Neural crest cell (in vitro differentiated cells): ENCODE measurements around the gene KISS1R. TPM values are rescaled to one million over a fixed set of nuclear protein-coding genes. Genes with fewer than 3 reads are reported as not detected.

Experiments used
- DNase-seq: peaks from one replicate; pipeline ENCODE4 v3.0.0; 2021; ENCODE audit warnings: low read depth, mixed read lengths, low spot score
- H3K27ac Mint-ChIP-seq: one replicate; pipeline ENCODE4 v1.8.0; 2021; ENCODE audit warnings: mild to moderate bottlenecking, mixed read lengths; ENCODE audit not compliant: unreplicated experiment
- H3K27me3 Mint-ChIP-seq: 2 replicates; pipeline ENCODE4 v1.8.0; 2021; ENCODE audit warnings: low read depth, mild to moderate bottlenecking, mixed read lengths
- H3K36me3 Mint-ChIP-seq: 2 replicates; pipeline ENCODE4 v1.8.0; 2021; ENCODE audit warnings: low read depth, mild to moderate bottlenecking, mixed read lengths
- H3K4me1 Mint-ChIP-seq: 2 replicates; pipeline ENCODE4 v1.8.0; 2021; ENCODE audit warnings: mixed read lengths
- H3K4me3 Mint-ChIP-seq: one replicate; pipeline ENCODE4 v1.8.0; 2021; ENCODE audit warnings: mild to moderate bottlenecking, mixed read lengths
- H3K9me3 Mint-ChIP-seq: 2 replicates; pipeline ENCODE4 v1.8.0; 2021; ENCODE audit warnings: mixed read lengths
- total RNA-seq: library from RNA; stranded (reverse); gene quantifications from 2 replicates; pipeline ENCODE4 v1.2.1, GENCODE V29; 2021
- TF ChIP-seq, protein P1 (sequence below): fragments of 200-600 bp; sonication (generic); conservative IDR thresholded peaks from 2 replicates; pipeline ENCODE4 v1.5.0; 2021; ENCODE audit warnings: antibody characterized with exemption, mild to moderate bottlenecking

Gene KISS1R
- total RNA-seq, 1 donor from 2014 or later, result 2.4 TPM

DNA sequence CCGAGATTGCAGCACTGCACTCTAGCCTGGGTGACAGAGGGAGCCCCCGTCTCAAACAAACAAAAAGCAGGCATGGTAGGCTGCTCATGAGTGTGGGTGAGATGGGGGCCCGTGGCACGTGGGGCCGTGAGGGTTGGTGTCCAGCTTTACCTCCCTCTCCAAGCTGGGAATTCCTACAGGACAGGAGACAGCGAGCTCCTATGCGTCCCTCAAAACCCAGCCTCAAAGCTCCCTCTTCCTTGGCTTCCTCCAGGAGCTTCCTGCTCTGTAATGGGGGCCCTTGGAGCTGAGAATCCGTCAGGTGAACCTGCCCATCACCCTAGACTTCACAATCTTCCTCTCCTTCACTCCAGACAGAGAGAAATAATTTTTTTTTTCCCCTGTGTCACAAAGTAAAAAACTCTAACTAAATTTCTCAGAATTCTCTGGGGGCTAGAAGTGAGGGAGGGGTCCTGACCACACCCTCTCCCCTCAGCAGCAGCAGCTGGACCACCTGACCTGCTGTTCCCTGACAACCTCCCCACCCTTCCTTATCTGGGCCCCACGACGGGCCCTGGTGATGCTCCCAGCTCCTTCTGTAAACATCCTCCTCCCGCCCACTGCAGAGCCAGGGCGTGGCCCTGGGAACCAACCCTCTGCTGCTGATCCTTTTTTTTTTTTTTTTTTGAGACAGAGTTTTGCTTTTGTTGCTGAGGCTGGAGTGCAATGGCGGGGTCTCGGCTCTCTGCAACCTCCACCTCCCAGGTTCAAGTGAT lies 44.9 kb downstream of the KISS1R start:
- Mint-ChIP-seq H3K36me3 (peaks cover 13% of the 10 kb centered on the region), H3K27ac (no peak overlapping the region), H3K27me3 (peaks cover 9% of the 10 kb centered on the region), H3K9me3 (no peaks in the 10 kb centered on the region), H3K4me1 (peaks cover 9% of the 10 kb centered on the region), H3K4me3 (no peak overlapping the region)
- TF ChIP-seq, protein P1, sequence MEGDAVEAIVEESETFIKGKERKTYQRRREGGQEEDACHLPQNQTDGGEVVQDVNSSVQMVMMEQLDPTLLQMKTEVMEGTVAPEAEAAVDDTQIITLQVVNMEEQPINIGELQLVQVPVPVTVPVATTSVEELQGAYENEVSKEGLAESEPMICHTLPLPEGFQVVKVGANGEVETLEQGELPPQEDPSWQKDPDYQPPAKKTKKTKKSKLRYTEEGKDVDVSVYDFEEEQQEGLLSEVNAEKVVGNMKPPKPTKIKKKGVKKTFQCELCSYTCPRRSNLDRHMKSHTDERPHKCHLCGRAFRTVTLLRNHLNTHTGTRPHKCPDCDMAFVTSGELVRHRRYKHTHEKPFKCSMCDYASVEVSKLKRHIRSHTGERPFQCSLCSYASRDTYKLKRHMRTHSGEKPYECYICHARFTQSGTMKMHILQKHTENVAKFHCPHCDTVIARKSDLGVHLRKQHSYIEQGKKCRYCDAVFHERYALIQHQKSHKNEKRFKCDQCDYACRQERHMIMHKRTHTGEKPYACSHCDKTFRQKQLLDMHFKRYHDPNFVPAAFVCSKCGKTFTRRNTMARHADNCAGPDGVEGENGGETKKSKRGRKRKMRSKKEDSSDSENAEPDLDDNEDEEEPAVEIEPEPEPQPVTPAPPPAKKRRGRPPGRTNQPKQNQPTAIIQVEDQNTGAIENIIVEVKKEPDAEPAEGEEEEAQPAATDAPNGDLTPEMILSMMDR, result no peak
- DNase-seq, result no peak

DNA sequence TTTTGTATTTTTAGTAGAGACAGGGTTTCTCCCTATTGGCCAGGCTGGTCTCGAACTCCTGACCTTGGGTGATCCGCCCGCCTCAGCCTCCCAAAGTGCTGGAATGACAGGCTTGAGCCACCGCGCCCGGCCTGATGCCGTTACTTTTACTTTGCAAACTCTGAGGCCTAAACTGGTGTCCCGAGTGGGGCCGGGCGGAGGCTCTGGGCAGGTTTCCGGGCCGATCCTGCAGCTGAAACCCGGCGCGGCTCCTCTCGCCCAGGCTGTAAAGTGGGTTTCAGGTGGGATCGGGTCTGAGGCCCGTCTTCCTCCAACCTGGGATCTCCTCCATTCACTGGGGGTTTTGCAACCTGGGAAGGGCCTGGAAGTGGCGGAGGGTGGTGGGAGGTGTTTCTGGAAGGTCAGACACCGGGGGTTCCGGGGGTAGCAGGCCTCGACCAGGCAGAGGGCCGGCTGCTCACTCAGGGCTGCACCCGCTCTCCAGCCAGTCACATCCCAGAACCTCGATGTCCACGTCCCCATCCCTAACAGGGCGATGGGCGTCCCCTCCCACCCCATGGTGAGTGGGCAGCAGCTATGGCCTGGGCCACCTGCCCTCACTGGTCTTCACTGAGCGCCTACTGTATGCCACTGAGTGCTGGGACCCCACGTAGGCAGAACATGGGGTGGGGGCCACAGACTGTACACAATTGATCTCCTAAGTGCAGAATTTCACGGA lies 45.7 kb downstream of the KISS1R start:
- Mint-ChIP-seq H3K27ac (no peak overlapping the region), H3K9me3 (no peaks in the 10 kb centered on the region), H3K4me1 (peaks cover 9% of the 10 kb centered on the region), H3K27me3 (peaks cover 4% of the 10 kb centered on the region), H3K4me3 (no peak overlapping the region), H3K36me3 (peaks cover 17% of the 10 kb centered on the region)
- no peak for DNase-seq
- TF ChIP-seq, protein P1, result no peak

- H3K27ac Mint-ChIP-seq, result no peak overlapping the region
- no peak for DNase-seq
- TF ChIP-seq, protein P1, result no peak
- H3K4me3 Mint-ChIP-seq, result no peak overlapping the region
- no peaks in the 10 kb centered on the region for H3K9me3 Mint-ChIP-seq
- H3K27me3 Mint-ChIP-seq, result peaks cover 4% of the 10 kb centered on the region
- H3K4me1 Mint-ChIP-seq, result peaks cover 9% of the 10 kb centered on the region
- H3K36me3 Mint-ChIP-seq, result peaks cover 17% of the 10 kb centered on the region
Measured at GRCh38 chr19:963486-963951, 46.4 kb downstream of the KISS1R start.

- Mint-ChIP-seq H3K27me3 (no peaks in the 10 kb centered on the region), H3K4me3 (no peak overlapping the region), H3K4me1 (peaks cover 9% of the 10 kb centered on the region), H3K27ac (no peak overlapping the region), H3K36me3 (peaks cover 18% of the 10 kb centered on the region), H3K9me3 (no peaks in the 10 kb centered on the region)
- no peak for DNase-seq
- TF ChIP-seq, protein P1, result no peak
Measured at GRCh38 chr19:964116-964520, 47.0 kb downstream of the KISS1R start.

DNA sequence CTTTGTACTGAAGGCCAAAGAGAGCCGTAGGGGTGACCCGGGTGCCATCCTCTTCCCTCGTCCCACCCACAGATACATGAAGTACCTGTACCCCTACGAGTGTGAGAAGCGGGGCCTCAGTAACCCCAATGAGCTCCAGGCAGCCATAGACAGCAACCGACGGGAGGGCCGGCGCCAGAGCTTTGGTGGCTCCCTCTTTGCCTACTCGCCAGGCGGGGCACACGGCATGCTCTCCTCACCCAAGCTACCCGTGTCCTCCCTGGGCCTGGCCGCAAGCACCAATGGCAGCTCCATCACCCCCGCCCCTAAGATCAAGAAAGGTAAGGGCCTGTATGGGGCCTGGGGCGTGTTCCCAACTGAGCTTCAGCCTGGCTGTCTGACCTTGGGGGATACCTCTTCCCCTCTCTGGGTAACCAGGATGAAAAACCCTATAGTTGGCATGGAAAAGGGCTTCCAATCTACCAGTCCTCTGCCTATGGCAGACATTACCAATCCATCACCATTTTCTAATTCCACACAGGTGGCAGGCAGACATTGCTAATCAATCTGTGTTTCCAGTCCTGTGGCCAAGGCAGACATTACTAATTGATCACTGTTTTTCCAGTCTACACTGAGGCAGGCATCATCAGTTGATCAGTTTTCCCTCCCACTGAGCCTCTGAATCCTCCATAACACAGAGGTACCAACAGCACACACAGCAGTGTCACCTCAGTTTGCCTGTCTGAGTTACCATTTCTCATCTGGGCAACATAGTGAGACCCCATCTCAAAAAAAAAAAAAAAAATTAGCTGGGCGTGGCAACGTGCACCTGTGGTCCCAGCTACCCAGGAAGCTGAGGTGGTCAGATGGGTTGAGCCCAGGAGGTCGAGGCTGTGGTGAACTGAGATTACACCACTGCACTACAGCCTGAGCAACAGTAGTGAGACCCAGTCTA lies 47.9 kb downstream of the KISS1R start:
- Mint-ChIP-seq H3K36me3 (peaks cover 19% of the 10 kb centered on the region), H3K4me1 (peaks cover 5% of the 10 kb centered on the region), H3K4me3 (no peak overlapping the region), H3K27ac (no peak overlapping the region), H3K27me3 (no peaks in the 10 kb centered on the region), H3K9me3 (no peaks in the 10 kb centered on the region)
- TF ChIP-seq, protein P1, result no peak
- no peak for DNase-seq
